ENCODE results near the gene ARMC12.

ARMC12 gene

GRCh38 chr6:35778437-35778836 lies 41.6 kb downstream of the ARMC12 start:
- TF ChIP-seq EGR1 (IDR thresholded peaks at IDR 0.05) (no peak), CREB1 (IDR thresholded peaks at IDR 0.05; ENCODE audit: low read depth) (no peak), RAD21 (IDR thresholded peaks at IDR 0.05; ENCODE audit: low read depth) (no peak)

GRCh38 chr6:35780719-35781118 lies 43.9 kb downstream of the ARMC12 start, which contains the start of gene CLPSL1:
Gene CLPSL1, plus strand, starts transcription at chr6:35781019. Its CDS starts 92 bp downstream, at chr6:35781111.
- TF ChIP-seq, protein P1, sequence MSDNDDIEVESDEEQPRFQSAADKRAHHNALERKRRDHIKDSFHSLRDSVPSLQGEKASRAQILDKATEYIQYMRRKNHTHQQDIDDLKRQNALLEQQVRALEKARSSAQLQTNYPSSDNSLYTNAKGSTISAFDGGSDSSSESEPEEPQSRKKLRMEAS (IDR thresholded peaks at IDR 0.05), result no peak
- TF ChIP-seq CREB1 (IDR thresholded peaks at IDR 0.05; ENCODE audit: low read depth) (no peak), EP300 (IDR thresholded peaks at IDR 0.05; ENCODE audit: borderline replicate concordance) (no peak)

GRCh38 chr6:35781290-35781689 lies 44.5 kb downstream of the ARMC12 start:
- TF ChIP-seq, protein P2, sequence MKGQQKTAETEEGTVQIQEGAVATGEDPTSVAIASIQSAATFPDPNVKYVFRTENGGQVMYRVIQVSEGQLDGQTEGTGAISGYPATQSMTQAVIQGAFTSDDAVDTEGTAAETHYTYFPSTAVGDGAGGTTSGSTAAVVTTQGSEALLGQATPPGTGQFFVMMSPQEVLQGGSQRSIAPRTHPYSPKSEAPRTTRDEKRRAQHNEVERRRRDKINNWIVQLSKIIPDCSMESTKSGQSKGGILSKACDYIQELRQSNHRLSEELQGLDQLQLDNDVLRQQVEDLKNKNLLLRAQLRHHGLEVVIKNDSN (IDR thresholded peaks at IDR 0.05), result no peak
- TF ChIP-seq RAD21 (IDR thresholded peaks at IDR 0.05; ENCODE audit: low read depth) (no peak), EP300 (IDR thresholded peaks at IDR 0.05; ENCODE audit: borderline replicate concordance) (no peak), ZBTB7A (IDR thresholded peaks at IDR 0.05; ENCODE audit: low read depth) (no peak), CEBPB (IDR thresholded peaks at IDR 0.05) (no peak), FOXM1 (IDR thresholded peaks at IDR 0.05; ENCODE audit: borderline replicate concordance, low read depth) (no peak), TEAD4 (IDR thresholded peaks at IDR 0.05) (no peak), REST (IDR thresholded peaks at IDR 0.05; ENCODE audit: low read depth) (no peak), YY1 (IDR thresholded peaks at IDR 0.05; ENCODE audit: low read depth) (no peak), TAF1 (IDR thresholded peaks at IDR 0.05; ENCODE audit: low read depth) (no peak), TCF12 (IDR thresholded peaks at IDR 0.05; ENCODE audit: low read depth) (no peak), NFIC (IDR thresholded peaks at IDR 0.05) (no peak), EGR1 (IDR thresholded peaks at IDR 0.05) (no peak), CREB1 (IDR thresholded peaks at IDR 0.05; ENCODE audit: low read depth) (no peak)
- TF ChIP-seq, protein P1 (IDR thresholded peaks at IDR 0.05), result no peak

DNA sequence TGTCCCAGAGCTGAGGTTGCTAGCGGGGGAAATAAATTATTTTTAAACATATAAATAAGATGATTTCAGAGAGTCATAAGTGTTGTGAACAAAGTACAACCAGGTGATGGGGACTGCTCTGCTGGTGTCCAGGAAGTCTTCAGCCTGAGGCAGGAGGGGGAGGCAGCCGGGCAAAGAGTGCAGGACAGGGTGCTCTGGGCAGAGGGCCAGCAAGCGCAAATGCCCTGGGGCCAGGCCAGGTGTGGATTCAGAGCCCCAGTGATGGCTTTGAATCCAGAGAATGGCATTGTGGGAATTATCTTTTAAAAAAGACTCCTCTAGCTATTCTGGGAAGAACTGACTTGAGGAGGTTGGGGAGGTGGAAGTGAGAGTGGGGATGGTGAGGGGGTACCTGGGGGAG lies 45.6 kb downstream of the ARMC12 start:
- TF ChIP-seq NFIC (IDR thresholded peaks at IDR 0.05) (peak; percentile 32; the same call in 1 of the 2 replicates), TEAD4 (IDR thresholded peaks at IDR 0.05) (no peak), YY1 (IDR thresholded peaks at IDR 0.05; ENCODE audit: low read depth) (no peak)

DNA sequence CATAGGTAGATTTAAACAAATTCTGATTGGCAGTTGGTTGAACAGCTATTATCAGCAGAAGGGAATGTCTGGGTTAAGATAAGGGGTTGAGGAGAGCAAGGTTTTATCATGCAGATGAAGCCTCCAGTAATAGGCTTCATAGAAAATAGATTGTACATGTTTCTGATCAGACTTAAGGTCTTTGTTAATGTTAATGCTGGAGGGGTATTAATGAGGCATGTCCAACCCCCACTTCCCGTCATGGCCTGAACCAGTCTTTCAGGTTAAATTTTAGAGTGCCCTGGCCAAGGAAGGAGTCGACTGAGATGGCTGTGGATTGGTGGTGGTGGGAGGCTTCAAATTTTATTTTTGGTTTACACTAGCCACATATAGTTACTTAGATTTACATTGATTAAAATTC lies 47.4 kb downstream of the ARMC12 start:
- TF ChIP-seq FOXM1 (IDR thresholded peaks at IDR 0.05; ENCODE audit: borderline replicate concordance, low read depth) (no peak), RAD21 (IDR thresholded peaks at IDR 0.05; ENCODE audit: low read depth) (no peak), EGR1 (IDR thresholded peaks at IDR 0.05) (no peak), TEAD4 (IDR thresholded peaks at IDR 0.05) (no peak), ZBTB7A (IDR thresholded peaks at IDR 0.05; ENCODE audit: low read depth) (no peak), TCF12 (IDR thresholded peaks at IDR 0.05; ENCODE audit: low read depth) (no peak), TAF1 (IDR thresholded peaks at IDR 0.05; ENCODE audit: low read depth) (no peak), EP300 (IDR thresholded peaks at IDR 0.05; ENCODE audit: borderline replicate concordance) (no peak), CREB1 (IDR thresholded peaks at IDR 0.05; ENCODE audit: low read depth) (no peak), REST (IDR thresholded peaks at IDR 0.05; ENCODE audit: low read depth) (no peak), YY1 (IDR thresholded peaks at IDR 0.05; ENCODE audit: low read depth) (no peak), NFIC (IDR thresholded peaks at IDR 0.05) (no peak)
- TF ChIP-seq, protein P2 (IDR thresholded peaks at IDR 0.05), result no peak
- TF ChIP-seq, protein P1 (IDR thresholded peaks at IDR 0.05), result no peak

GRCh38 chr6:35786272-35786671 lies 49.4 kb downstream of the ARMC12 start:
- TF ChIP-seq FOXM1 (IDR thresholded peaks at IDR 0.05; ENCODE audit: borderline replicate concordance, low read depth), result no peak
- TF ChIP-seq TAF1 (IDR thresholded peaks at IDR 0.05; ENCODE audit: low read depth), result no peak
- TF ChIP-seq REST (IDR thresholded peaks at IDR 0.05; ENCODE audit: low read depth), result no peak
- TF ChIP-seq EGR1 (IDR thresholded peaks at IDR 0.05), result no peak
- no peak for TF ChIP-seq CEBPB (IDR thresholded peaks at IDR 0.05)
- no peak for TF ChIP-seq EP300 (IDR thresholded peaks at IDR 0.05; ENCODE audit: borderline replicate concordance)
- TF ChIP-seq, protein P2 (IDR thresholded peaks at IDR 0.05), result no peak
- no peak for TF ChIP-seq TCF12 (IDR thresholded peaks at IDR 0.05; ENCODE audit: low read depth)

Measured in Ishikawa (cell line).